WTC11 (cell line): Measurements from ENCODE around the gene VSIG10. TPM values are rescaled to one million over a fixed set of nuclear protein-coding genes. Genes with fewer than 3 reads are reported as not detected.

Experiments used
- ATAC-seq: fragments of 200-7000 bp; cut with Tn5 transposase; 2 replicates; pipeline ENCODE4 v1.10.0; 2021; ENCODE audit warnings: mild to moderate bottlenecking, moderate library complexity
- CTCF ChIA-PET: fragments of 300-600 bp; sonication (Branson Sonifier 250); formaldehyde crosslinking; loops from one replicate; lab custom pipeline; 2021; ENCODE audit warnings: antibody characterized with exemption; lab: Charles Lee
- POLR2A ChIA-PET: fragments of 350-600 bp; sonication (Branson Sonifier 250); formaldehyde crosslinking; loops from one replicate; lab custom pipeline; 2021; ENCODE audit warnings: antibody characterized with exemption; lab: Charles Lee
- DNase-seq: peaks from one replicate; pipeline ENCODE4 v3.0.0; 2021; ENCODE audit warnings: low spot score
- H3K27ac Mint-ChIP-seq: 2 replicates; pipeline ENCODE4 v1.8.0; 2021; ENCODE audit warnings: mixed read lengths
- H3K27me3 Mint-ChIP-seq: 2 replicates; pipeline ENCODE4 v1.8.0; 2021; ENCODE audit warnings: low read depth, mild to moderate bottlenecking, moderate library complexity, mixed read lengths
- H3K36me3 Mint-ChIP-seq: 2 replicates; pipeline ENCODE4 v1.8.0; 2021; ENCODE audit warnings: mixed read lengths
- H3K4me1 Mint-ChIP-seq: 2 replicates; pipeline ENCODE4 v1.8.0; 2022; ENCODE audit warnings: mixed read lengths
- H3K4me3 Mint-ChIP-seq: 2 replicates; pipeline ENCODE4 v1.8.0; 2021; ENCODE audit warnings: mild to moderate bottlenecking, moderate library complexity, mixed read lengths
- H3K9me3 Mint-ChIP-seq: 2 replicates; pipeline ENCODE4 v1.8.0; 2021; ENCODE audit warnings: mixed read lengths
- CBFB ChIP-seq: sonication (generic); formaldehyde crosslinking; IDR thresholded peaks from 2 replicates; pipeline ENCODE4 v1.8.1; 2022; ENCODE audit warnings: mild to moderate bottlenecking, low read depth, missing genetic modification reagents
- CREM ChIP-seq: sonication (generic); formaldehyde crosslinking; IDR thresholded peaks from 2 replicates; pipeline ENCODE4 v1.8.1; 2022; ENCODE audit warnings: mild to moderate bottlenecking, missing genetic modification reagents, moderate library complexity
- FOXK1 ChIP-seq: sonication (generic); formaldehyde crosslinking; IDR thresholded peaks from 2 replicates; pipeline ENCODE4 v1.8.0; 2022; ENCODE audit warnings: mild to moderate bottlenecking, moderate library complexity, missing genetic modification reagents
- IRF2 ChIP-seq: sonication (generic); formaldehyde crosslinking; IDR thresholded peaks from 2 replicates; pipeline ENCODE4 v1.8.0; 2022; ENCODE audit warnings: low read depth, missing genetic modification reagents, borderline replicate concordance
- JAZF1 ChIP-seq: fragments of 250-450 bp; sonication (Bioruptor Pico); IDR thresholded peaks from 2 replicates; pipeline ENCODE4 v1.9.0; 2021; ENCODE audit warnings: moderate library complexity, mild to moderate bottlenecking, inconsistent platforms
- JUN ChIP-seq: sonication (generic); formaldehyde crosslinking; IDR thresholded peaks from 2 replicates; pipeline ENCODE4 v1.8.0; 2023; ENCODE audit warnings: mild to moderate bottlenecking, missing genetic modification reagents
- KAT7 ChIP-seq: sonication (generic); formaldehyde crosslinking; IDR thresholded peaks from 2 replicates; pipeline ENCODE4 v1.8.1; 2023; ENCODE audit warnings: missing genetic modification reagents, mild to moderate bottlenecking, borderline replicate concordance
- MXD4 ChIP-seq: fragments of 250-450 bp; sonication (Bioruptor Pico); IDR thresholded peaks from 2 replicates; pipeline ENCODE4 v1.8.0; 2021; ENCODE audit warnings: mild to moderate bottlenecking, moderate library complexity, borderline replicate concordance
- NR1H2 ChIP-seq: sonication (generic); formaldehyde crosslinking; IDR thresholded peaks from 2 replicates; pipeline ENCODE4 v1.9.0; 2021; ENCODE audit warnings: mild to moderate bottlenecking, moderate library complexity, missing genetic modification reagents
- NR2C2 ChIP-seq: sonication (generic); formaldehyde crosslinking; IDR thresholded peaks from 2 replicates; pipeline ENCODE4 v1.8.0; 2022; ENCODE audit warnings: mild to moderate bottlenecking, missing genetic modification reagents
- NR3C1 ChIP-seq: sonication (generic); formaldehyde crosslinking; conservative IDR thresholded peaks from 2 replicates; pipeline ENCODE4 v1.8.1; 2023; ENCODE audit warnings: low read depth, mild to moderate bottlenecking, missing genetic modification reagents
- RELA ChIP-seq: sonication (generic); formaldehyde crosslinking; IDR thresholded peaks from 2 replicates; pipeline ENCODE4 v1.8.1; 2022; ENCODE audit warnings: missing genetic modification reagents, mild to moderate bottlenecking, borderline replicate concordance
- SOX15 ChIP-seq: fragments of 250-450 bp; sonication (Bioruptor Pico); IDR thresholded peaks from 2 replicates; pipeline ENCODE4 v1.9.0; 2021; ENCODE audit warnings: mild to moderate bottlenecking
- ZNF138 ChIP-seq: sonication (generic); formaldehyde crosslinking; conservative IDR thresholded peaks from 2 replicates; pipeline ENCODE4 v1.8.1; 2022; ENCODE audit warnings: mild to moderate bottlenecking, moderate library complexity, missing genetic modification reagents
- total RNA-seq: library from RNA; stranded (reverse); gene quantifications from 3 replicates; pipeline ENCODE4 v1.2.3, GENCODE V29; 2021
- TF ChIP-seq, protein P1 (sequence below): sonication (generic); formaldehyde crosslinking; IDR thresholded peaks from 2 replicates; pipeline ENCODE4 v1.8.0; 2022; ENCODE audit warnings: missing genetic modification reagents
- TF ChIP-seq, protein P2 (sequence below): sonication (generic); formaldehyde crosslinking; conservative IDR thresholded peaks from 2 replicates; pipeline ENCODE4 v1.8.1; 2022; ENCODE audit warnings: mild to moderate bottlenecking, missing genetic modification reagents
- TF ChIP-seq, protein P3 (sequence below): sonication (generic); formaldehyde crosslinking; conservative IDR thresholded peaks from 2 replicates; pipeline ENCODE4 v1.8.1; 2023; ENCODE audit warnings: mild to moderate bottlenecking, low read depth, missing genetic modification reagents, moderate library complexity
- TF ChIP-seq, protein P4 (sequence below): sonication (generic); formaldehyde crosslinking; IDR thresholded peaks from 2 replicates; pipeline ENCODE4 v1.8.0; 2022; ENCODE audit warnings: mild to moderate bottlenecking, missing genetic modification reagents
- TF ChIP-seq, protein P5 (sequence below): sonication (generic); formaldehyde crosslinking; IDR thresholded peaks from 2 replicates; pipeline ENCODE4 v1.8.0; 2022; ENCODE audit warnings: mild to moderate bottlenecking, missing genetic modification reagents
- TF ChIP-seq, protein P6 (sequence below): sonication (generic); formaldehyde crosslinking; IDR thresholded peaks from 2 replicates; pipeline ENCODE4 v1.8.0; 2022; ENCODE audit warnings: mild to moderate bottlenecking, missing genetic modification reagents

VSIG10 gene
- total RNA-seq, 1 experiment from 2014 or later = 82.5 TPM

DNA sequence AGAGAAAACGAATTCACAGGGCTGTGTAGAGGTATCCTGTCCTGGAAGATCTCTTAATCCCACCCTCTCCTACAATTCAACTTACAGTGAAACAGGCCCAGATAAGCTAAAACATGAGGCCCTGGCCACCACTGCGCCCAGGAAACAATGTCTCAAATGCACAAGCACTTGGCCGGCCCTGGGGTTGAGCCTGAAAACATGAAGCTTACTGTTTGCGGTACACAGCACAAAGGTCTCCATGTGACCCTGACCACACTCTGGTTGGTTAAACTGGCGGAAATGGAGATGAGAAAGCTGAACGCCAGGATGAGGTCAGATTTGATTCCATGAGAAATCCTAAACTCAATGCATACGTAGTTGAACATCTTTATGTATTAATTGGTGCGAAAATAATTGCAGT lies 59.2 kb downstream of the VSIG10 start (continued):
- no peak for TF ChIP-seq KAT7 (CRISPR knock-in tag)
- TF ChIP-seq CREM = no peak
- TF ChIP-seq, protein P1, sequence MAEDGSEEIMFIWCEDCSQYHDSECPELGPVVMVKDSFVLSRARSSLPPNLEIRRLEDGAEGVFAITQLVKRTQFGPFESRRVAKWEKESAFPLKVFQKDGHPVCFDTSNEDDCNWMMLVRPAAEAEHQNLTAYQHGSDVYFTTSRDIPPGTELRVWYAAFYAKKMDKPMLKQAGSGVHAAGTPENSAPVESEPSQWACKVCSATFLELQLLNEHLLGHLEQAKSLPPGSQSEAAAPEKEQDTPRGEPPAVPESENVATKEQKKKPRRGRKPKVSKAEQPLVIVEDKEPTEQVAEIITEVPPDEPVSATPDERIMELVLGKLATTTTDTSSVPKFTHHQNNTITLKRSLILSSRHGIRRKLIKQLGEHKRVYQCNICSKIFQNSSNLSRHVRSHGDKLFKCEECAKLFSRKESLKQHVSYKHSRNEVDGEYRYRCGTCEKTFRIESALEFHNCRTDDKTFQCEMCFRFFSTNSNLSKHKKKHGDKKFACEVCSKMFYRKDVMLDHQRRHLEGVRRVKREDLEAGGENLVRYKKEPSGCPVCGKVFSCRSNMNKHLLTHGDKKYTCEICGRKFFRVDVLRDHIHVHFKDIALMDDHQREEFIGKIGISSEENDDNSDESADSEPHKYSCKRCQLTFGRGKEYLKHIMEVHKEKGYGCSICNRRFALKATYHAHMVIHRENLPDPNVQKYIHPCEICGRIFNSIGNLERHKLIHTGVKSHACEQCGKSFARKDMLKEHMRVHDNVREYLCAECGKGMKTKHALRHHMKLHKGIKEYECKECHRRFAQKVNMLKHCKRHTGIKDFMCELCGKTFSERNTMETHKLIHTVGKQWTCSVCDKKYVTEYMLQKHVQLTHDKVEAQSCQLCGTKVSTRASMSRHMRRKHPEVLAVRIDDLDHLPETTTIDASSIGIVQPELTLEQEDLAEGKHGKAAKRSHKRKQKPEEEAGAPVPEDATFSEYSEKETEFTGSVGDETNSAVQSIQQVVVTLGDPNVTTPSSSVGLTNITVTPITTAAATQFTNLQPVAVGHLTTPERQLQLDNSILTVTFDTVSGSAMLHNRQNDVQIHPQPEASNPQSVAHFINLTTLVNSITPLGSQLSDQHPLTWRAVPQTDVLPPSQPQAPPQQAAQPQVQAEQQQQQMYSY = no peak
- TF ChIP-seq NR1H2 (CRISPR knock-in tag) = no peak
- no peak for TF ChIP-seq NR3C1
- TF ChIP-seq CBFB (CRISPR knock-in tag) = no peak
- TF ChIP-seq JAZF1 (CRISPR knock-in tag) = no peak
- TF ChIP-seq, protein P2, sequence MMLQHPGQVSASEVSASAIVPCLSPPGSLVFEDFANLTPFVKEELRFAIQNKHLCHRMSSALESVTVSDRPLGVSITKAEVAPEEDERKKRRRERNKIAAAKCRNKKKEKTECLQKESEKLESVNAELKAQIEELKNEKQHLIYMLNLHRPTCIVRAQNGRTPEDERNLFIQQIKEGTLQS = no peak
- TF ChIP-seq SOX15 (CRISPR knock-in tag) = no peak

DNA sequence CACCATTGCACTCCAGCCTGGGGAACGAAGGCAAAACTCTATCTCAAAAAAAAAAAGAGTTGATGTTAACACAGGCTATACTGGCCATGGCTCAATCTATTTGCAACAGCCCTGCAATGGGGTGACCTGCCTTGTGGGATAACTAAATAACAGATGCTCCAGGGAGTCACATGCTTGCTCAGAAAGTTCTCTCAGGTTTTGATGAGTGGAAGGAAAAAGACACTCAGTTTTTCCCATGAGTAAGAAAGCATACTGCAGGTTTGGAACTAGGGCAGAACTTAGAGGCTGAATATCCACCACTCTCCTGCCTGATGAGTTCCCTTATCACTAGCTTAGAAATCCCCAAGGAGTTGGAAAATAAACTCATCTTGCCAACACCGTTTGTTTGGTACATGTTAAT lies 59.7 kb downstream of the VSIG10 start:
- TF ChIP-seq RELA (CRISPR knock-in tag) = no peak
- TF ChIP-seq JUN (CRISPR knock-in tag) = no peak
- no peak for TF ChIP-seq FOXK1 (CRISPR knock-in tag)
- TF ChIP-seq, protein P3, sequence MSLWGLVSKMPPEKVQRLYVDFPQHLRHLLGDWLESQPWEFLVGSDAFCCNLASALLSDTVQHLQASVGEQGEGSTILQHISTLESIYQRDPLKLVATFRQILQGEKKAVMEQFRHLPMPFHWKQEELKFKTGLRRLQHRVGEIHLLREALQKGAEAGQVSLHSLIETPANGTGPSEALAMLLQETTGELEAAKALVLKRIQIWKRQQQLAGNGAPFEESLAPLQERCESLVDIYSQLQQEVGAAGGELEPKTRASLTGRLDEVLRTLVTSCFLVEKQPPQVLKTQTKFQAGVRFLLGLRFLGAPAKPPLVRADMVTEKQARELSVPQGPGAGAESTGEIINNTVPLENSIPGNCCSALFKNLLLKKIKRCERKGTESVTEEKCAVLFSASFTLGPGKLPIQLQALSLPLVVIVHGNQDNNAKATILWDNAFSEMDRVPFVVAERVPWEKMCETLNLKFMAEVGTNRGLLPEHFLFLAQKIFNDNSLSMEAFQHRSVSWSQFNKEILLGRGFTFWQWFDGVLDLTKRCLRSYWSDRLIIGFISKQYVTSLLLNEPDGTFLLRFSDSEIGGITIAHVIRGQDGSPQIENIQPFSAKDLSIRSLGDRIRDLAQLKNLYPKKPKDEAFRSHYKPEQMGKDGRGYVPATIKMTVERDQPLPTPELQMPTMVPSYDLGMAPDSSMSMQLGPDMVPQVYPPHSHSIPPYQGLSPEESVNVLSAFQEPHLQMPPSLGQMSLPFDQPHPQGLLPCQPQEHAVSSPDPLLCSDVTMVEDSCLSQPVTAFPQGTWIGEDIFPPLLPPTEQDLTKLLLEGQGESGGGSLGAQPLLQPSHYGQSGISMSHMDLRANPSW (CRISPR knock-in tag) = no peak
- no peak for TF ChIP-seq NR2C2
- no peak for TF ChIP-seq IRF2 (CRISPR knock-in tag)
- TF ChIP-seq, protein P4, sequence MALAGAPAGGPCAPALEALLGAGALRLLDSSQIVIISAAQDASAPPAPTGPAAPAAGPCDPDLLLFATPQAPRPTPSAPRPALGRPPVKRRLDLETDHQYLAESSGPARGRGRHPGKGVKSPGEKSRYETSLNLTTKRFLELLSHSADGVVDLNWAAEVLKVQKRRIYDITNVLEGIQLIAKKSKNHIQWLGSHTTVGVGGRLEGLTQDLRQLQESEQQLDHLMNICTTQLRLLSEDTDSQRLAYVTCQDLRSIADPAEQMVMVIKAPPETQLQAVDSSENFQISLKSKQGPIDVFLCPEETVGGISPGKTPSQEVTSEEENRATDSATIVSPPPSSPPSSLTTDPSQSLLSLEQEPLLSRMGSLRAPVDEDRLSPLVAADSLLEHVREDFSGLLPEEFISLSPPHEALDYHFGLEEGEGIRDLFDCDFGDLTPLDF (CRISPR knock-in tag) = no peak
- TF ChIP-seq MXD4 (CRISPR knock-in tag) = no peak
- TF ChIP-seq, protein P5, sequence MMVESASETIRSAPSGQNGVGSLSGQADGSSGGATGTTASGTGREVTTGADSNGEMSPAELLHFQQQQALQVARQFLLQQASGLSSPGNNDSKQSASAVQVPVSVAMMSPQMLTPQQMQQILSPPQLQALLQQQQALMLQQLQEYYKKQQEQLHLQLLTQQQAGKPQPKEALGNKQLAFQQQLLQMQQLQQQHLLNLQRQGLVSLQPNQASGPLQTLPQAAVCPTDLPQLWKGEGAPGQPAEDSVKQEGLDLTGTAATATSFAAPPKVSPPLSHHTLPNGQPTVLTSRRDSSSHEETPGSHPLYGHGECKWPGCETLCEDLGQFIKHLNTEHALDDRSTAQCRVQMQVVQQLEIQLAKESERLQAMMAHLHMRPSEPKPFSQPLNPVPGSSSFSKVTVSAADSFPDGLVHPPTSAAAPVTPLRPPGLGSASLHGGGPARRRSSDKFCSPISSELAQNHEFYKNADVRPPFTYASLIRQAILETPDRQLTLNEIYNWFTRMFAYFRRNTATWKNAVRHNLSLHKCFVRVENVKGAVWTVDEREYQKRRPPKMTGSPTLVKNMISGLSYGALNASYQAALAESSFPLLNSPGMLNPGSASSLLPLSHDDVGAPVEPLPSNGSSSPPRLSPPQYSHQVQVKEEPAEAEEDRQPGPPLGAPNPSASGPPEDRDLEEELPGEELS = no peak
- no peak for TF ChIP-seq ZNF138
- TF ChIP-seq, protein P6, sequence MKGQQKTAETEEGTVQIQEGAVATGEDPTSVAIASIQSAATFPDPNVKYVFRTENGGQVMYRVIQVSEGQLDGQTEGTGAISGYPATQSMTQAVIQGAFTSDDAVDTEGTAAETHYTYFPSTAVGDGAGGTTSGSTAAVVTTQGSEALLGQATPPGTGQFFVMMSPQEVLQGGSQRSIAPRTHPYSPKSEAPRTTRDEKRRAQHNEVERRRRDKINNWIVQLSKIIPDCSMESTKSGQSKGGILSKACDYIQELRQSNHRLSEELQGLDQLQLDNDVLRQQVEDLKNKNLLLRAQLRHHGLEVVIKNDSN (CRISPR knock-in tag) = no peak
- TF ChIP-seq NR1H2 (CRISPR knock-in tag) = no peak
- H3K4me1 Mint-ChIP-seq = no peaks in the 10 kb centered on the region
- ChIA-PET POLR2A (no interaction called here), CTCF (interaction anchor here (1.0 to 1.1 kb wide), 2 partner anchors 9 to 11 kb away, joined by 3 read pairs; no protein-coding TSS in a partner anchor)
- no peaks in the 10 kb centered on the region for H3K9me3 Mint-ChIP-seq
- ATAC-seq (no peak), DNase-seq (no peak)
- no peak overlapping the region for H3K4me3 Mint-ChIP-seq
- peaks cover 60% of the 10 kb centered on the region for H3K36me3 Mint-ChIP-seq
- no peaks in the 10 kb centered on the region for H3K27me3 Mint-ChIP-seq
- peak overlapping the region; percentile 74; the same call in 1 of the 2 replicates for H3K27ac Mint-ChIP-seq
